Fibroblast of pulmonary artery (primary cell): Measurements from ENCODE around the gene SZRD1.

Experiments used
- DNase-seq: peaks from one replicate; pipeline ENCODE4 v3.0.0-alpha.2; 2010; ENCODE audit warnings: low read depth
- H3K4me3 ChIP-seq: replicated peaks from 2 replicates; pipeline ENCODE4 v1.5.1; 2011; ENCODE audit warnings: low read depth, mild to moderate bottlenecking, control low read depth, low read length, moderate library complexity
- TF ChIP-seq, protein P1 (sequence below): IDR thresholded peaks from 2 replicates; pipeline ENCODE4 v1.5.1; 2011; ENCODE audit warnings: mild to moderate bottlenecking, control low read depth, low read length, inconsistent platforms; ENCODE audit errors: missing control alignments

The SZRD1 gene

DNA sequence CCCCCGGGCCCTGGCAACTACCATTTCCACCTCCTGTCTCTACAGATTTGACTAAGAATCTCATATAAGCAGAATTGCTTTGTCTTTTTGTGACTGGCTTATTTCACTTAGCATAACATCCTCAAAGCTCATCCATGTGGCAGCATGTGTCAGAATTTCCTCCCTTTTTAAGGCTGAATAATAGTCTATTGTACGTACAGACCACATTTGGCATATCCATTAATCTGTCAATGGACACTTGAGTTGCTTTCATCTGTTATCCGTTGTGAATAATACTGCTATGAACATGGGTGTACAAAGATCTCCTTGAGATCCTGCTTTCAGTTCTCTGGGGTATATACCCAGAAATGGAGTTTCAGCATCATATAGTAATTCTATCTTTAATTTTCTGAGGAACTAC, 46.1 kb downstream of the SZRD1 start:
- TF ChIP-seq, protein P1, sequence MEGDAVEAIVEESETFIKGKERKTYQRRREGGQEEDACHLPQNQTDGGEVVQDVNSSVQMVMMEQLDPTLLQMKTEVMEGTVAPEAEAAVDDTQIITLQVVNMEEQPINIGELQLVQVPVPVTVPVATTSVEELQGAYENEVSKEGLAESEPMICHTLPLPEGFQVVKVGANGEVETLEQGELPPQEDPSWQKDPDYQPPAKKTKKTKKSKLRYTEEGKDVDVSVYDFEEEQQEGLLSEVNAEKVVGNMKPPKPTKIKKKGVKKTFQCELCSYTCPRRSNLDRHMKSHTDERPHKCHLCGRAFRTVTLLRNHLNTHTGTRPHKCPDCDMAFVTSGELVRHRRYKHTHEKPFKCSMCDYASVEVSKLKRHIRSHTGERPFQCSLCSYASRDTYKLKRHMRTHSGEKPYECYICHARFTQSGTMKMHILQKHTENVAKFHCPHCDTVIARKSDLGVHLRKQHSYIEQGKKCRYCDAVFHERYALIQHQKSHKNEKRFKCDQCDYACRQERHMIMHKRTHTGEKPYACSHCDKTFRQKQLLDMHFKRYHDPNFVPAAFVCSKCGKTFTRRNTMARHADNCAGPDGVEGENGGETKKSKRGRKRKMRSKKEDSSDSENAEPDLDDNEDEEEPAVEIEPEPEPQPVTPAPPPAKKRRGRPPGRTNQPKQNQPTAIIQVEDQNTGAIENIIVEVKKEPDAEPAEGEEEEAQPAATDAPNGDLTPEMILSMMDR: no peak
- no peak overlapping the region for H3K4me3 ChIP-seq
- DNase-seq: no peak

DNA sequence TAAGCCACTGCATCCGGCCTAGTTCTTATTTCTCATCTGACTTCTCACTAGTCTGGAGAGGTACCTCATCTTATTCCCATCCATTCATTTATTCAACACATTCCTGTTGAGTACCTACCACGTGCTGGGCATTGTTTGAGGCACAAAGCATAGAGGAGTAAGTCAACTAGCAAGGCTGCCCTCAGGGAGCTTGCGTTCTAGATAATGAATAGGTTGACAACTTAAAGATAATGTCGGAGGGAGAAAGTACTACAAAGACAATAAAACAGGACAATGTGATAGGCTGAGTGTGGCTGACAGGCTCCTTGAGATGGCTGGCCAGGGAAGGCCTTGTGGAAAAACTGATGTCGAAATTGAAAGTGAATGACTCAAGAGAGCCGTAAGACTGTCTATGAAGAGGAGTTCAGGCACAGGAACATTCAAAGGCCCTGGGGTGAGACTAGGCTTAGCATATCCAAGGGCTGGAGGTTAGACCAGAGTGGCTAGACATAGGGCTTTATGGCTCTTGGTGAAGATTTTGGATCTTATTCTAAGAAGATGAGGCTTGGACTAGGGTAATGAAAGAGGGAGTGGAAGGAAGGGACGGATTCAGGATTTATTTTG, 51.9 kb downstream of the SZRD1 start:
- H3K4me3 ChIP-seq: no peak overlapping the region
- TF ChIP-seq, protein P1: no peak
- DNase-seq: peak; percentile 35

DNA sequence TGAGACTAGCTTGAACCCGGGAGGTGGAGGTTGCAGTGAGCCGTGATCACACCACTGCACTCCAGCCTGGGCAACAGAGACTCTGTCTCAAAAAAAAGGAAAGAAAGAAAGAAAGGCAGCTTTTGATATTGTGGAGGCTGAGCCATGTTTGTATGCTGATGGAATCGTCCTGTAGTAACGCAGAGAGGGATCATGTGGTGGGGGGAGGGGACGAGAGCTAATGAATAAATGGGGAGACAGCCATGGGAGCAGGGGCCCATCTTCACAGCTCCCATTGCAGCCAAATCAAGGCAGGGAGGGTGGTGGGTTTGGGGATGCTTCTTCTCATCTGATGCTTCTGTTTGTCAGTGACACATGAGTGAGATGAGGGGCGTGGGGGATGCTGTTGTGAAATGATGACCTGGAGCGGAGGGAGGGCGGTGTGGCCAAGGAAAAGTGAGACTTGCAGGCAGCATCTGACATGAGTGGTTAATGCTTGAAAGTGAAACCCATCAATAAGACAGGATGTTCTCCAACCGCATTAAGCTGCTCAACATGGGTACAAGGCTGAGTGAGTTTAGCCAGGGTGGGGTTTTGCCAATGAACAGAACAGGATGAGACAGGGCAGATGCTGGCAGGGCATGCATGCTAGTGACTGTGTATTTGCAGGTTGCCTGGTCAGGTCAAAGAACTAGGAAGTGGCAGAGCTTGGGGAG, 53.5 kb downstream of the SZRD1 start:
- DNase-seq: no peak
- TF ChIP-seq, protein P1: no peak
- H3K4me3 ChIP-seq: no peak overlapping the region

DNA sequence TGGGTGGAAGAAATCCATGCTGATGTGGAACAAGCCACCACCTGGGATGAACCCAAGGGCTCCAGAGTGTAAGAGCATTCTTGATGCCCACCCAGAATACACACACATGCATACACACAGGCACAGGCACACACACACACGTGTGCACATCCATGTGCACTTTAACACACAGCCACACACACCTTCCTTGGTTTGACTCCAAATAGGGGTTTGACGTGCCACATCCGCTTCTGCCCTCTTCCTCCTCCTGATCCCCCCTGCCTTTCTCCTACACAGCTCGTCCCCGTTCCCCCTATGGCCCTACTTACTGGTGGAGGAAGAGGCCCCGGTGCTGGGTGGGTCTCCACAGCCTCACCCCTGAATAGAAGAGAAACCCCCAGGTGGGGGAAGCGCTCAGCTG, 54.2 kb downstream of the SZRD1 start:
- no peak overlapping the region for H3K4me3 ChIP-seq
- no peak for DNase-seq
- TF ChIP-seq, protein P1: no peak

DNA sequence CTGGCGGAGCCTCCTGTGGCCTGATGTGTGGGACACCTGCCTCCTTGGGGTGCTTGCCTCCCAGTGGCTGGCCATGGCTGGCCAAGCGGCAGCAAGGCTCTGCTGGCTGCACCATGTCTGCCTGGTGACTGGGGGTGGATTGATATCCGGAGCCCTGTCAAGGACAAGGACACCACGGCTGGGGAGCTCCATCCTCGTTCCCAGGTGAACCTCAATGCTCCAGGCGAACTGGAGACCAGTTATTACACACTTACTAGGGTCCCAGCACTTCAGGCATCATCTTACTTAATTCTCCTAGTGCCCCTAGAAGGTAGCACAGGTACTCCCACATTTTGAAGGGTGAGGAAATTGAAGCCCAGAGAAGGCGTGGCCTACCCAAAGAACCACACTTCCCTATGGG, 55.0 kb downstream of the SZRD1 start:
- no peak overlapping the region for H3K4me3 ChIP-seq
- DNase-seq: no peak
- TF ChIP-seq, protein P1: no peak

DNA sequence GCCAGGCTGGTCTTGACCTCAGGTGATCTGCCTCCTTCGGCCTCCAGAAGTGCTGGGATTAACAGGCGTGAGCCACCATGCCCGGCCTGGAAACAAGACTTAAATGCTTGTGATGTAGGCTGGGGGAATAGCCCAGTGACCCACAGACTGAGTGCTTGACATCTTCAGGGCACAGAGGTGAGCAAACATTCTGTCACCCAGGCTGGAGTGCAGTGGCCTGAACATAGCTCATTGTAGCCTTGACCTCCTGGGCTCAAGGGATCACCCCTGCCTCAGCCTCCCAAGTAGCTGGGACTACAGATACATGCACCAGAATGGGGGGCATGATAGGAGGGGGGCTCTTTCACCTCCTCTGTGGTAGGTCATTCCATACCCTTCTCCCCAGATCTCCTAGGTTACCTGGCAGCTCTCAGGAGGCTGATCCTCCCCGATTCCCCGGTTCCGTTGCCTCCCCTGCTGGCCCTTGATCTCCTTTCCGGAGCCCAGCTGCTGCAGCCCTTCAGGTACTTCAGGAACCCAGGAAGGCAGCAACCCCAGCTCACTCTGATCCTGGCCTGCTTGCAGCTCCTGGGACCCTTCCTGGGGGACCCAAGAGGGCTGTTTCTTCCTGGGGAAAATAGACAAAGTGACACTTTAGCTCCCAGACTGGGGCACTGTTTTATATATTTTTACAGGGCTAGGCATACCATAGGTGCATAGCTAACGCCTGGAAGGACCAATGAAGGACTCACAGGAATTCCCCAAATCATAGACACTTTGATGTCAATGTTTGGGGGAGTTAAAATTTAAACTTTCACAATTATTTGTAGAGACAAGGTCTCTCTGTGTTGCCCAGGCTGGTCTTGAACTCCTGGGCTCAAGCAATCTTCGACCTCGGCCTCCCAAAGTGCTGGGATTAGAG, 58.3 kb downstream of the SZRD1 start:
- TF ChIP-seq, protein P1: no peak
- no peak overlapping the region for H3K4me3 ChIP-seq
- DNase-seq: no peak
